ENCODE data around the gene BNIPL.

- no peak for TF ChIP-seq GABPA (IDR thresholded peaks at IDR 0.05; ENCODE audit: low read depth)
- no peak for TF ChIP-seq CTCF (IDR thresholded peaks at IDR 0.05; ENCODE audit: insufficient read depth, low read length)
- TF ChIP-seq POLR2AphosphoS5 (IDR thresholded peaks at IDR 0.05; ENCODE audit: low read depth) = no peak
These were observed 30.6 kb upstream of the BNIPL start for GRCh38 chr1:151005729-151006319.

Measured in HL-60 (cell line).